Measurements from ENCODE around the gene FNBP1. TPM values are rescaled to one million over a fixed set of nuclear protein-coding genes. Genes with fewer than 3 reads are reported as not detected.

FNBP1 gene
- total RNA-seq, 1 donor from 2014 or later, result 34.9 TPM

DNA sequence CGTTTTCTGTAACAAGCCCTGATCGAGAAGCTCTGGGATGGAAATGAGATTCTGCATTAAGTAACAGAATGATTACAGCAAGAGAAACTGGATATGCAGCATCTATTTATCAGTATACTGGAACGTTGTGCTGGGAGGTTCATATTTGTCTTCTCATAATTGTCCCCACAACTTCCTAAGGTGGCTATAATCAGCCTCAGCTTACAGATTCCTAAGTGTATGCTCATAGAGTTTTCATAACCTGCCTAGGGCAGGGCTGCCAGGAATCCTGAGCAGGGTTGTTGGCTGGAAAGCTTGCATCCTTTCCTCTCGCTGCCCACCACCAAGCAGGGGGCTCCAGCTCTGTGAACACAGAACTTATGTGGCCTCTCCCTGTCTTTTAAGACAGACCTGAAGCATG, 70.2 kb downstream of the FNBP1 start:
- no peaks in the 10 kb centered on the region for H3K27me3 Mint-ChIP-seq (ENCODE audit: insufficient read depth, low read depth)
- H2AFZ ChIP-seq (replicated peaks), result no peak overlapping the region
- no peak overlapping the region for H3K9ac ChIP-seq
- H3K4me3 Mint-ChIP-seq, result no peak overlapping the region
- no peak overlapping the region for H3K27ac Mint-ChIP-seq
- H4K20me1 ChIP-seq (ENCODE audit: low read depth), result no peaks in the 10 kb centered on the region
- no peak overlapping the region for H3K4me2 ChIP-seq
- peaks cover 2% of the 10 kb centered on the region for H3K4me1 Mint-ChIP-seq
- H3K36me3 ChIP-seq, result no peaks in the 10 kb centered on the region
- no peaks in the 10 kb centered on the region for H3K27me3 ChIP-seq
- no peaks in the 10 kb centered on the region for H3K9me3 ChIP-seq (ENCODE audit: low read depth)
- peaks cover 18% of the 10 kb centered on the region for H3K36me3 Mint-ChIP-seq
- H3K4me3 ChIP-seq, result no peak overlapping the region
- DNase-seq (ENCODE audit: low spot score), result no peak
- H3K4me1 ChIP-seq, result no peaks in the 10 kb centered on the region
- no peak overlapping the region for H3K27ac ChIP-seq
- H3K79me2 ChIP-seq (ENCODE audit: low read depth), result no peaks in the 10 kb centered on the region
- TF ChIP-seq, protein P1, sequence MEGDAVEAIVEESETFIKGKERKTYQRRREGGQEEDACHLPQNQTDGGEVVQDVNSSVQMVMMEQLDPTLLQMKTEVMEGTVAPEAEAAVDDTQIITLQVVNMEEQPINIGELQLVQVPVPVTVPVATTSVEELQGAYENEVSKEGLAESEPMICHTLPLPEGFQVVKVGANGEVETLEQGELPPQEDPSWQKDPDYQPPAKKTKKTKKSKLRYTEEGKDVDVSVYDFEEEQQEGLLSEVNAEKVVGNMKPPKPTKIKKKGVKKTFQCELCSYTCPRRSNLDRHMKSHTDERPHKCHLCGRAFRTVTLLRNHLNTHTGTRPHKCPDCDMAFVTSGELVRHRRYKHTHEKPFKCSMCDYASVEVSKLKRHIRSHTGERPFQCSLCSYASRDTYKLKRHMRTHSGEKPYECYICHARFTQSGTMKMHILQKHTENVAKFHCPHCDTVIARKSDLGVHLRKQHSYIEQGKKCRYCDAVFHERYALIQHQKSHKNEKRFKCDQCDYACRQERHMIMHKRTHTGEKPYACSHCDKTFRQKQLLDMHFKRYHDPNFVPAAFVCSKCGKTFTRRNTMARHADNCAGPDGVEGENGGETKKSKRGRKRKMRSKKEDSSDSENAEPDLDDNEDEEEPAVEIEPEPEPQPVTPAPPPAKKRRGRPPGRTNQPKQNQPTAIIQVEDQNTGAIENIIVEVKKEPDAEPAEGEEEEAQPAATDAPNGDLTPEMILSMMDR (IDR thresholded peaks at IDR 0.05), result no peak
- TF ChIP-seq EZH2phosphoT487 (IDR thresholded peaks at IDR 0.05) (no peak), EZH2 (IDR thresholded peaks at IDR 0.05) (no peak)
- no peaks in the 10 kb centered on the region for H3F3A ChIP-seq (ENCODE audit: low read depth)
- no peaks in the 10 kb centered on the region for H3K9me3 Mint-ChIP-seq

DNA sequence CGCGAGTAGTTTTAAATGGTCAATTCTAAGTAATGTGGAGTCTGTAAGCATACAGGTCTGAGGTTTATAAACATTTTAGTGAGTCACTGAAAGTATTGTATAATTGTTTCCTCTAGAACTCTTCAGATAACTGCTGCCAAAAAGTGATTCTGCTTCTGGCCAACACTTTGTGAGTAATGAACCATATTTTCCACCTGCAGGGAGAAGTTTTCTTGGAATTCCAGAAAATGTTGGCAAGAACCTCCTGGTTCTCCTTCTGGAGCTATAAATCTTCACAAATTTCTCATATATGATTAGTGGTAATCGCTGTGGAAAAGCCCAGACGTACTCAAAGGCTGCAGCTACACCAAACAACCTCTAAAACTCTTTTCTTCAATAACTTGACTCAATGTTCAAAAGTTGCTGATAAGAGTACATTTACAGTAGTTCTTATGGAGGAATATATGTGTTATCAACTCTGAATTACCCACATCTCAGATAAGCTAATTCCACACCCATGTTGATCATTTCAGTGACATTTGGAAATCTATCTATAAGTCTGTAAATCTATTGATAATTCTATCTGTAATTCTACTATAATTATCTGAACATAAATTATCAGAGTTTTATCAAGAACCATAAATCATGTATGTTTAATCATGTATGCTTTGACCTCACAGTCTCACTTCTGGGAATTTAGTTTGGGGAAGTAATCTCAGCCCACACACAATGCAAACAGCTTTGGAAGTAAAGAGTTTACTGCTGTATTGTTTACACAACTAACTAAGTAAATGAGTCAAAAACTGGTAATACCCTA, 74.1 kb downstream of the FNBP1 start:
- no peaks in the 10 kb centered on the region for H3K36me3 ChIP-seq
- H3K4me1 Mint-ChIP-seq, result peaks cover 25% of the 10 kb centered on the region
- H3K4me2 ChIP-seq, result no peak overlapping the region
- H3K27me3 Mint-ChIP-seq (ENCODE audit: insufficient read depth, low read depth), result peaks cover 4% of the 10 kb centered on the region
- no peak for DNase-seq (ENCODE audit: low spot score)
- H3K9me3 ChIP-seq (ENCODE audit: low read depth), result no peaks in the 10 kb centered on the region
- no peak overlapping the region for H3K9ac ChIP-seq
- H3K4me1 ChIP-seq, result peaks cover 16% of the 10 kb centered on the region
- no peak overlapping the region for H3K4me3 ChIP-seq
- no peak for TF ChIP-seq EZH2phosphoT487 (IDR thresholded peaks at IDR 0.05)
- TF ChIP-seq, protein P1 (IDR thresholded peaks at IDR 0.05), result no peak
- TF ChIP-seq EZH2 (IDR thresholded peaks at IDR 0.05), result no peak
- H2AFZ ChIP-seq (replicated peaks), result no peak overlapping the region
- peaks cover 13% of the 10 kb centered on the region for H3K36me3 Mint-ChIP-seq
- H3K79me2 ChIP-seq (ENCODE audit: low read depth), result no peaks in the 10 kb centered on the region
- no peak overlapping the region for H3K4me3 Mint-ChIP-seq
- no peak overlapping the region for H3K27ac Mint-ChIP-seq
- peaks cover 14% of the 10 kb centered on the region for H3F3A ChIP-seq (ENCODE audit: low read depth)
- H3K9me3 Mint-ChIP-seq, result no peaks in the 10 kb centered on the region
- no peaks in the 10 kb centered on the region for H3K27me3 ChIP-seq
- no peaks in the 10 kb centered on the region for H4K20me1 ChIP-seq (ENCODE audit: low read depth)
- H3K27ac ChIP-seq, result no peak overlapping the region

GRCh38 chr9:129964901-129965734, 77.9 kb downstream of the FNBP1 start:
- TF ChIP-seq, protein P1 (IDR thresholded peaks at IDR 0.05), result no peak
- TF ChIP-seq EZH2 (IDR thresholded peaks at IDR 0.05) (no peak), EZH2phosphoT487 (IDR thresholded peaks at IDR 0.05) (no peak)
- peak overlapping the region; percentile 93 for H3K27ac Mint-ChIP-seq
- Histone ChIP-seq H3K27me3 (no peaks in the 10 kb centered on the region), H4K20me1 (ENCODE audit: low read depth) (no peaks in the 10 kb centered on the region), H3K4me1 (peaks cover 34% of the 10 kb centered on the region), H3K36me3 (no peaks in the 10 kb centered on the region), H3K27ac (peak overlapping the region; percentile 82), H3K79me2 (ENCODE audit: low read depth) (no peaks in the 10 kb centered on the region), H2AFZ (replicated peaks) (no peak overlapping the region), H3K4me2 (peak overlapping the region; percentile 48), H3F3A (ENCODE audit: low read depth) (peaks cover 31% of the 10 kb centered on the region), H3K9me3 (ENCODE audit: low read depth) (no peaks in the 10 kb centered on the region), H3K9ac (no peak overlapping the region), H3K4me3 (peak overlapping the region; percentile 1)
- H3K36me3 Mint-ChIP-seq, result peaks cover 2% of the 10 kb centered on the region
- peaks cover 43% of the 10 kb centered on the region for H3K4me1 Mint-ChIP-seq
- H3K27me3 Mint-ChIP-seq (ENCODE audit: insufficient read depth, low read depth), result peaks cover 4% of the 10 kb centered on the region
- DNase-seq (ENCODE audit: low spot score), result peak; percentile 40
- H3K4me3 Mint-ChIP-seq, result no peak overlapping the region
- H3K9me3 Mint-ChIP-seq, result no peaks in the 10 kb centered on the region
